HepG2 (cell line): ENCODE results near the gene PRKD2. TPM values are rescaled to one million over a fixed set of nuclear protein-coding genes. Genes with fewer than 3 reads are reported as not detected.
A peak's percentile ranks its signal among the peaks of the same experiment; 100 is the strongest.
"Not testable (repeated sequence)": the region's sequence is repeated elsewhere in the genome, so short reads cannot be mapped to it uniquely, and the experiment has no call there.

Experiments
- ATAC-seq: fragments of 200-7000 bp; cut with Tn5 transposase; 3 replicates; pipeline ENCODE4 v1.9.1; 2020; ENCODE audit warnings: mild to moderate bottlenecking, moderate library complexity
- BruUV-seq: library from RNA; stranded (reverse); fragments of 400-500 nt; replicated peaks from 2 replicates; lab custom pipeline; 2021; lab: Mats Ljungman, UMichigan
- CTCF ChIA-PET: fragments of 300-600 bp; formaldehyde crosslinking; extraction: SDS; loops from one replicate; lab custom pipeline; 2021; ENCODE audit warnings: low total read pairs, inconsistent platforms, low intra/inter-chr PET ratio; lab: Yijun Ruan, JAX
- POLR2A ChIA-PET: fragments of 350-600 bp; sonication (Branson Sonifier 250); formaldehyde crosslinking; loops from one replicate; lab custom pipeline; 2020; ENCODE audit warnings: antibody characterized with exemption, inconsistent platforms; lab: Yijun Ruan, JAX
- DNase-seq: peaks from one replicate; pipeline ENCODE4 v3.0.0-alpha.2; 2015; ENCODE audit warnings: low spot score
- FAIRE-seq: peaks from 3 replicates; lab custom pipeline; 2011; peaks lifted over from hg19 to GRCh38; lab: Jason Lieb, UNC
- H2AFZ ChIP-seq: one replicate; pipeline ENCODE4 v1.6.1; 2011; ENCODE audit warnings: low read length, inconsistent platforms
- H3K27ac ChIP-seq: fragments of 300-600 bp; 3 replicates; pipeline ENCODE4 v1.8.0; 2011; ENCODE audit warnings: mixed run types, mild to moderate bottlenecking, mixed read lengths, low read length, inconsistent platforms; ENCODE audit not compliant: insufficient read depth; ENCODE audit errors: extremely low read length
- H3K27me3 ChIP-seq, 2 experiments: fragments of 200-600 bp in 1 of 2; 2 replicates in 1 of 2; 3 replicates in 1 of 2; pipeline versions ENCODE4 v1.6.0 to v1.8.0; 2011; ENCODE audit warnings: low read length in 2 of 2, mild to moderate bottlenecking in 2 of 2, moderate library complexity in 2 of 2, inconsistent platforms in 1 of 2; ENCODE audit not compliant: insufficient read depth in 2 of 2, control insufficient read depth in 1 of 2
- H3K36me3 ChIP-seq, 2 experiments: fragments of 200-600 bp in 1 of 2; replicated peaks in 1 of 2; 2 replicates in 1 of 2; 3 replicates in 1 of 2; pipeline versions ENCODE4 v1.5.1 to v1.8.0; 2011; ENCODE audit warnings: low read length in 2 of 2, inconsistent platforms in 1 of 2; ENCODE audit not compliant: insufficient read depth in 2 of 2, control insufficient read depth in 1 of 2
- H3K4me1 ChIP-seq: 2 replicates; pipeline ENCODE4 v1.5.1; 2012; ENCODE audit warnings: low read length, inconsistent platforms; ENCODE audit not compliant: insufficient read depth
- H3K4me2 ChIP-seq: 2 replicates; pipeline ENCODE4 v1.6.0; 2011; ENCODE audit warnings: low read depth, low read length, inconsistent platforms
- H3K4me3 ChIP-seq, 3 experiments: fragments of 200-600 bp in 1 of 3; sonication (generic), shearing (Covaris generic) in 1 of 3; replicated peaks in 1 of 3; 2 replicates each; pipeline ENCODE4 v1.5.1; 2011 to 2016; ENCODE audit warnings: low read length in 3 of 3, inconsistent platforms in 2 of 3, low read depth in 2 of 3, mild to moderate bottlenecking in 2 of 3, control low read depth in 1 of 3, mixed read lengths in 1 of 3; ENCODE audit not compliant: insufficient read depth in 1 of 3
- H3K79me2 ChIP-seq: one replicate; pipeline ENCODE4 v1.6.1; 2011; ENCODE audit warnings: low read length, inconsistent platforms; ENCODE audit not compliant: insufficient read depth
- H3K9ac ChIP-seq: 2 replicates; pipeline ENCODE4 v1.6.0; 2011; ENCODE audit warnings: mild to moderate bottlenecking, low read depth, low read length, inconsistent platforms; ENCODE audit not compliant: insufficient read depth
- H3K9me3 ChIP-seq: 2 replicates; pipeline ENCODE4 v1.5.1; 2012; ENCODE audit warnings: mild to moderate bottlenecking, low read length
- H4K20me1 ChIP-seq: 2 replicates; pipeline ENCODE4 v1.6.0; 2011; ENCODE audit warnings: inconsistent platforms, mild to moderate bottlenecking, low read length, moderate library complexity; ENCODE audit not compliant: insufficient read depth
- GABPB1 ChIP-seq: IDR thresholded peaks from 2 replicates; pipeline ENCODE4 v1.6.1; 2016; ENCODE audit warnings: mild to moderate bottlenecking, missing genetic modification reagents, moderate library complexity, missing compliant biosample characterization
- NFE2L2 ChIP-seq: fragments of 150-350 bp; IDR thresholded peaks from 2 replicates; pipeline ENCODE4 v1.6.1; 2014; ENCODE audit warnings: low read length
- RARA ChIP-seq: IDR thresholded peaks from 2 replicates; pipeline ENCODE4 v1.6.1; 2016; ENCODE audit warnings: missing genetic modification reagents, missing compliant biosample characterization
- ZNF3 ChIP-seq: IDR thresholded peaks from 2 replicates; pipeline ENCODE4 v1.7.0; 2017; ENCODE audit warnings: inconsistent platforms
- ZNF563 ChIP-seq: sonication (generic); formaldehyde crosslinking; IDR thresholded peaks from 2 replicates; pipeline ENCODE4 v1.8.0; 2022; ENCODE audit warnings: mild to moderate bottlenecking, moderate library complexity, missing genetic modification reagents
- ZSCAN25 ChIP-seq: sonication (generic); formaldehyde crosslinking; IDR thresholded peaks from 2 replicates; pipeline ENCODE4 v1.8.0; 2022; ENCODE audit warnings: mild to moderate bottlenecking, missing genetic modification reagents
- WGBS: methylation state at CpG from one replicate; pipeline ENCODE4 v1.1.6; 2017; ENCODE audit warnings: low lambda C conversion rate; 5-methylcytosine and 5-hydroxymethylcytosine counted together
- in situ Hi-C: cut with HindIII; loops from 2 replicates; pipeline ENCODE4 v1.10.0; 2017; ENCODE audit warnings: low pct_unique_long_range_greater_than_20kb; ENCODE audit not compliant: extremely low pct_ligation_motif_present
- intact Hi-C: fragments of 100-400 bp; cut with micrococcal nuclease; formaldehyde crosslinking; loops from one replicate; pipeline ENCODE4 v1.10.0; 2022; ENCODE audit not compliant: unreplicated experiment
- polyA plus RNA-seq, 8 experiments: library from polyadenylated mRNA; depleted of rRNA in 3 of 8; stranded (reverse) in 7 of 8; unstranded in 1 of 8; fragments of >200 nt; fragmentation: Illumina TruSeq in 4 of 8; extraction: Trizol in 4 of 8; gene quantifications; 2 replicates each; pipeline versions ENCODE4 v1.2.1 to v1.2.3, GENCODE V29; 2011 to 2016; ENCODE audit warnings: low read depth in 4 of 8, missing spikeins in 1 of 8, mixed read lengths in 1 of 8; ENCODE audit not compliant: insufficient read depth in 1 of 8
- total RNA-seq, 5 experiments: library from RNA; depleted of rRNA; stranded (reverse); fragments of >200 nt; fragmentation: Illumina TruSeq; extraction: Trizol; gene quantifications; 2 replicates each; pipeline ENCODE4 v1.2.3, GENCODE V29; 2016; ENCODE audit warnings: low read depth in 1 of 5

PRKD2 gene
- total and polyA plus RNA-seq, 2 of the 13 experiments (the other 11 are each of a cell fraction or from before 2014, with no cell fraction given) = 6.7 to 7.3 TPM

GRCh38 chr19:46629546-46630025, 87.3 kb downstream of the PRKD2 start:
- FAIRE-seq (no peak), ATAC-seq (no peak)
- Histone ChIP-seq H4K20me1 (no peaks in the 10 kb centered on the region), H3K79me2 (no peaks in the 10 kb centered on the region), H3K4me3 (no peak overlapping the region), H2AFZ (no peak overlapping the region), H3K9ac (no peak overlapping the region), H3K4me1 (peaks cover 15% of the 10 kb centered on the region), H3K4me2 (no peak overlapping the region), H3K9me3 (no peaks in the 10 kb centered on the region), H3K36me3 (no peaks in the 10 kb centered on the region)
- 45% methylated on average over 12 of the region's 15 CpGs for WGBS
- intact Hi-C loops = no loop called here
- POLR2A ChIA-PET = no interaction called here
- no TSS peak for BruUV-seq
- TF ChIP-seq NFE2L2 (no peak), ZNF563 (CRISPR knock-in tag) (no peak), ZSCAN25 (CRISPR knock-in tag) (no peak), GABPB1 (no peak)
- TF ChIP-seq, all 625 proteins: peak for 0
- no peak overlapping the region for H3K27ac ChIP-seq
- H3K27me3 ChIP-seq = peaks cover 8 to 24% of the 10 kb centered on the region in 2 experiments; a peak in 4 of 5 replicates
- in situ Hi-C loops = no loop called here
- DNase-seq = no peak
- CTCF ChIA-PET = no interaction called here

DNA sequence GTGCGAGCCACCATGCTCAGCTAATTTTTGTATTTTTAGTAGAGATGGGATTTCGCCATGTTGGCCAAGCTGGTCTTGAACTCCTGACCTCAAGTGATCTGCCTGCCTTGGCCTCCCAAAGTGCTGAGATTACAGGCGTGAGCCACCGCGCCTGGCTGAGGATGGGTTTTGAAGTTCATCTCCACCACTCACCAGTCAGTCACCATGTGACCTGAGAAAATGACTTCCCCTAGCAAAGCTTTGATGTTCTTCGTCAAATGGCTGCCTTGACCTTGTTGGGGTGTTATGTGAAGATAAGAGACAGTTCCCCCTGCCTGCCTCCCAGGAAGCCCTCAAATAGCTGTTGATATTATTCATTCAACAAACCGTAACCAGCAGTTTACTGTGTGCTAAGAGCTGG, 87.9 kb downstream of the PRKD2 start:
- H3K4me2 ChIP-seq, intact Hi-C loops, CTCF ChIA-PET, DNase-seq, ATAC-seq, BruUV-seq, H3K36me3 ChIP-seq, H3K9me3 ChIP-seq, in situ Hi-C loops, H3K27ac ChIP-seq, FAIRE-seq, POLR2A ChIA-PET, H3K4me3 ChIP-seq, H3K9ac ChIP-seq, H2AFZ ChIP-seq, H3K79me2 ChIP-seq, H4K20me1 ChIP-seq: not testable (repeated sequence)
- H3K27me3 ChIP-seq = peaks cover 8 to 22% of the 10 kb centered on the region in 2 experiments; a peak in 4 of 5 replicates
- WGBS = 31% methylated on average over 4 of the region's 7 CpGs
- TF ChIP-seq RARA (CRISPR knock-in tag) (peak; percentile 19; the same call in 1 of the 2 replicates), ZNF3 (CRISPR knock-in tag) (0 out of 2 replicates have a peak, but pooled peaks have one; percentile 32)
- H3K4me1 ChIP-seq = peaks cover 15% of the 10 kb centered on the region
